BJ (cell line): ENCODE results near the gene COL23A1. TPM values are rescaled to one million over a fixed set of nuclear protein-coding genes. Genes with fewer than 3 reads are reported as not detected.

Experiments used
- CTCF ChIA-PET: fragments of 350-600 bp; formaldehyde crosslinking; extraction: SDS; loops from one replicate; lab custom pipeline; 2021; ENCODE audit warnings: antibody characterized with exemption, inconsistent platforms; lab: Yijun Ruan, JAX
- POLR2A ChIA-PET: fragments of 300-600 bp; sonication (Branson Sonifier 250); formaldehyde crosslinking; extraction: SDS; loops from one replicate; lab custom pipeline; 2021; ENCODE audit warnings: antibody characterized with exemption; lab: Charles Lee
- DNase-seq: peaks from one replicate; pipeline ENCODE4 v3.0.0-alpha.2; 2011; ENCODE audit warnings: low read depth
- H3K27me3 ChIP-seq: 2 replicates; pipeline ENCODE4 v1.6.0; 2011; ENCODE audit warnings: low read length; ENCODE audit not compliant: control insufficient read depth, insufficient read depth
- H3K36me3 ChIP-seq: 2 replicates; pipeline ENCODE4 v1.5.1; 2011; ENCODE audit warnings: low read length; ENCODE audit not compliant: control insufficient read depth, insufficient read depth
- H3K4me3 ChIP-seq: 2 replicates; pipeline ENCODE4 v1.5.1; 2011; ENCODE audit warnings: low read depth, mild to moderate bottlenecking, control low read depth, low read length
- polyA plus RNA-seq: library from polyadenylated mRNA; depleted of rRNA; stranded (reverse); fragments of >200 nt; gene quantifications from 2 replicates; pipeline ENCODE4 v1.2.3, GENCODE V29; 2011
- TF ChIP-seq, protein P1 (sequence below): IDR thresholded peaks from 2 replicates; pipeline ENCODE4 v1.5.1; 2011; ENCODE audit warnings: low read depth, mild to moderate bottlenecking, control low read depth, inconsistent platforms, low read length, moderate library complexity; ENCODE audit not compliant: insufficient read depth

COL23A1 gene
- polyA plus RNA-seq, 1 experiment: not detected

DNA sequence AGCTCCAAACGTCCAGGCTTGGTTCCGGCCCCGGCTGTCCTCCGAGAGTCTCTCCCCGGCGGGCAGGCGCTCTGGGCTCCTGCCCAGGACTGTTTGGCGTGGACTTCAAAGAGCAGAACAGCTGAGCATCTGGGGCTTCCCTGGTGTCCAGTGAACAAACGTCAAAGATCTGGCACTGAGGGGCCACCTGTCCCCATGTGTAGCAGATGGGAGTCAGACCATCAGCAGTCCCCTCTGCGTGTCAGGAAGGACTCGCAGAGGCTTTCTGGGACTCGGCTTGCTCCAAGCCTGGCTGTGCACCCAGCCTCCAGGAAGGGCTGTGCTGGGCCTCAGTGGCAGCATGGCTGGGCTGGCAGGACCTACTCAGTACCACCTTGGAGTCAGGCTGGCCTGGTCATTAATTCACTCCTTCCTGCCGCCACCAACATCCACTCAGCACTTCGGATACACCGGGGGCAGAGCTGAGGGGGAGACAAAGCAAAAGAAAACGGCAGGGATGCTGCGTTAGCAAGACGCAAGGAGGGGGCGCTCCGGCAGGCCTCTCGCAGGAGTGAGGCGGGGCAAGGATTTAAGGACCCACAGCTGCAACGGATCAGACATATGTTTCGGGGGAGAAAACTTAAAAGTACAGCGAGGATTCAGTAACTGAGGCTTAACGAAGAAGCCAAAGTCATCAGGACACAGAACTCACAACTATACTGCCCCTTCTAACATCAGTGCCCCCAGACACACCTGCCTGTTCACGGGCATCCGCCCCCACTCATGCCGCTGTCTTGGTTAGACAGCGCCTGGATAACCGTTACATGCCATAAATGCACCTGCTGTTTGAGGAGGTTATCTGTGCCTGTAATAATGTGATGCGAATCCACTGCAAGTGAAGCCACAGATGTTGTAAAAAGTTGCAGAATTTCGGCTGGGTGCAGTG is 193.1 kb downstream of the COL23A1 start:
- ChIA-PET CTCF (no interaction called here), POLR2A (no interaction called here)
- Histone ChIP-seq H3K27me3 (no peaks in the 10 kb centered on the region), H3K36me3 (no peaks in the 10 kb centered on the region), H3K4me3 (no peak overlapping the region)
- no peak for DNase-seq
- TF ChIP-seq, protein P1, sequence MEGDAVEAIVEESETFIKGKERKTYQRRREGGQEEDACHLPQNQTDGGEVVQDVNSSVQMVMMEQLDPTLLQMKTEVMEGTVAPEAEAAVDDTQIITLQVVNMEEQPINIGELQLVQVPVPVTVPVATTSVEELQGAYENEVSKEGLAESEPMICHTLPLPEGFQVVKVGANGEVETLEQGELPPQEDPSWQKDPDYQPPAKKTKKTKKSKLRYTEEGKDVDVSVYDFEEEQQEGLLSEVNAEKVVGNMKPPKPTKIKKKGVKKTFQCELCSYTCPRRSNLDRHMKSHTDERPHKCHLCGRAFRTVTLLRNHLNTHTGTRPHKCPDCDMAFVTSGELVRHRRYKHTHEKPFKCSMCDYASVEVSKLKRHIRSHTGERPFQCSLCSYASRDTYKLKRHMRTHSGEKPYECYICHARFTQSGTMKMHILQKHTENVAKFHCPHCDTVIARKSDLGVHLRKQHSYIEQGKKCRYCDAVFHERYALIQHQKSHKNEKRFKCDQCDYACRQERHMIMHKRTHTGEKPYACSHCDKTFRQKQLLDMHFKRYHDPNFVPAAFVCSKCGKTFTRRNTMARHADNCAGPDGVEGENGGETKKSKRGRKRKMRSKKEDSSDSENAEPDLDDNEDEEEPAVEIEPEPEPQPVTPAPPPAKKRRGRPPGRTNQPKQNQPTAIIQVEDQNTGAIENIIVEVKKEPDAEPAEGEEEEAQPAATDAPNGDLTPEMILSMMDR: no peak

DNA sequence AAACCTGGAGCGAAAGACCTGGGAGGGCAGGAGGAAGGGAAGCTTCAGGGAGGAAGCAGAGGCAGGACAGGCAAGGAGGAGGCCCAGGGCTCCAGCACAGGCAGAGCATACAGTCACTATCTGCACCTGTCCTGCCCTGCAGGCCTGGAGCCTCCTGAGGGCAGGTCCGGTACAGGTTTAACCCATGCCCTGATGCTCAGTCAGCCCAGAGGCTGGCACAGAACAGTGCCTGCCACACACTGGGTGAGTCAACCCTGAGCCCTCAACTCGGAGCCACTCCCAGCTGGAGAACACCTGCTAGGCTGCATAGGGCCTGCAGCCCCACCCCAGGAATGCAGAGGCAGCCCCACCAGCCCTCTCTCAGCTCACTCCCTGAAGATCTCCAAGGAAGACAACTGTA is 196.1 kb downstream of the COL23A1 start:
- Histone ChIP-seq H3K4me3 (no peak overlapping the region), H3K27me3 (no peaks in the 10 kb centered on the region), H3K36me3 (no peaks in the 10 kb centered on the region)
- POLR2A ChIA-PET: no interaction called here
- CTCF ChIA-PET: no interaction called here
- TF ChIP-seq, protein P1: no peak
- no peak for DNase-seq

DNA sequence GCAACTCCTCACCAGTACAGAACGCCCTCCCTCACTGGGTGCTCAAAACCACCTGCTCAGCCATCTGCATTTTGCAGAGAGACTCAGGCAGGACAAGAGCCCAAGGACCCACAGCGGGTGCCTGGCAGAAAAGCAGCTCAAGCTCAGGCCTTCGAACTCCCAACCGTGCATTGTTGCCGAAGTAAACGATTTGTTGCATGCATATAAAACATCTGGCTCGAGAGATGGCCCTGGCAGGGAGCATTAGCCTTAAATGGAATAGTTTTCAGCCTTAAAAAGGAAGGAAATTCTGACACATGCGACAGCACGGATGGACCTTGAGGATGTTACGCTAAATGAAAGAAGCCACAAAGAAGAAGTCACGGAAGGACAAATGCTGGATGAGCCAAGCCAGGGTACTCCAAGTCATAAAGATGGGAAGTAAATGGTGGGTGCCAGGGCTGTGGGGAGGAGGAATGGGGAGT is 197.2 kb downstream of the COL23A1 start:
- Histone ChIP-seq H3K27me3 (no peaks in the 10 kb centered on the region), H3K4me3 (no peak overlapping the region), H3K36me3 (no peaks in the 10 kb centered on the region)
- ChIA-PET CTCF (no interaction called here), POLR2A (no interaction called here)
- no peak for DNase-seq
- TF ChIP-seq, protein P1: no peak

DNA sequence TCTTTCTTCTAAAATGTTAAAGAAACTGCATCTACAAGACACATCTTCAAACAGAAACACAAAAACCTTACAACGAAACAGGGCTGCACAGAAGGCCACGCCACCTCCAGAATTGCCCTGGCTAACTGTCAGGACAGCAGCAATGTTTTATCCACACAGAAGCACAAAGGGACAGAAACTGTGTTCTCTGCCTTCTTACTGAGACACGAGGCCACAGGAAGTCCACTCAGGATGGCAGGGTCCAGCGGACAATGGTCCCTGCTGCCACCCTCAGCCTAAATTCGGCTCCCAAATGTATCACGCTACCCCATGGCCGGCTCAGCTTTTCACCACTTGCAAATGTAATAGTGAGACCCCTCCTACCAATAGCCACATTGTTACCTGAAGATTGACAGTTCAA is 197.8 kb downstream of the COL23A1 start:
- TF ChIP-seq, protein P1: no peak
- ChIA-PET CTCF (no interaction called here), POLR2A (no interaction called here)
- DNase-seq: no peak
- Histone ChIP-seq H3K36me3 (no peaks in the 10 kb centered on the region), H3K4me3 (no peak overlapping the region), H3K27me3 (no peaks in the 10 kb centered on the region)

DNA sequence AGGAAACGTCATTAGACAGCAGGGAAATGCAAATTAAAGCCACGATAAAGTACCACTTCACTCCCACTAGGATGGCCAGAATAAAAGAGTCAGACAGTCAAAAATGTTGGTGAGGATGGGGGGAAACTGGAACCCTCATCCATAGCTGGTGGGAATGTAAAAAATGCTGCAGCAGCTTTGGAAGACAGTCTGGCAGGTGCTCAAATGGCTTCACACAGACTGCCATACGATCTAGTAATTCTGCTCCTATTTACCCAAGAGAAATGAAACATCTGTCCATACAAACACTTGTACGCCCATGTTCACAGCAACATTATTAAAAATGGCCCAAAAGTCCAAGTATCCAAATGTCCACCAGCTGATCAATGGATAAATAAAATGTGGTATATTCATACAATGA is 198.7 kb downstream of the COL23A1 start:
- DNase-seq: no peak
- H3K4me3 ChIP-seq: no peak overlapping the region
- no peaks in the 10 kb centered on the region for H3K27me3 ChIP-seq
- H3K36me3 ChIP-seq: no peaks in the 10 kb centered on the region
- TF ChIP-seq, protein P1: no peak
- CTCF ChIA-PET: no interaction called here
- POLR2A ChIA-PET: no interaction called here
